ENCODE results near the gene LEKR1. TPM values are rescaled to one million over a fixed set of nuclear protein-coding genes. Genes with fewer than 3 reads are reported as not detected.
"Not testable (repeated sequence)": the region's sequence is repeated elsewhere in the genome, so short reads cannot be mapped to it uniquely, and the experiment has no call there.

LEKR1 gene
- total and polyA plus RNA-seq, 7 donors: 0.12 to 0.79 (median 0.32) TPM; not detected in 2

- no peak for ATAC-seq
- no peak for DNase-seq
- no peak for TF ChIP-seq CTCF (IDR thresholded peaks at IDR 0.05)
- Histone ChIP-seq H3K27ac (no peak overlapping the region), H3K4me1 (peaks cover 6% of the 10 kb centered on the region), H3K4me3 (no peak overlapping the region), H3K9me3 (no peaks in the 10 kb centered on the region), H3K36me3 (ENCODE audit: insufficient read depth in 1 of 2, low read depth in 1 of 2) (no peaks in the 10 kb centered on the region), H3K27me3 (ENCODE audit: insufficient read depth in 3 of 3, low read length in 2 of 3) (no peaks in the 10 kb centered on the region)
- intact Hi-C loops (cut with DNase I): no loop called here
These were observed 5.5 kb upstream of the LEKR1 start for GRCh38 chr3:156820692-156821080.

- H3K9me3 ChIP-seq; H3K4me1 ChIP-seq; H3K27me3 ChIP-seq (ENCODE audit: insufficient read depth in 3 of 3, low read length in 2 of 3); ATAC-seq; H3K36me3 ChIP-seq (ENCODE audit: insufficient read depth in 1 of 2, low read depth in 1 of 2); DNase-seq; H3K4me3 ChIP-seq; H3K27ac ChIP-seq; intact Hi-C loops (cut with DNase I): not testable (repeated sequence)
- 94 to 95% (median 94%) methylated on average over 15 to 32 of the region's 32 CpGs for WGBS, 3 donors
These were observed 3.4 kb upstream of the LEKR1 start for GRCh38 chr3:156822626-156823260.

GRCh38 chr3:156825795-156826143 lies 384 bp upstream of the LEKR1 start:
- intact Hi-C loops (cut with DNase I): loop anchor here in 1 of 2 donors (1.0 to 5.0 kb wide), 2 partner anchors 8 to 307 kb away; no protein-coding TSS in a partner anchor
- ATAC-seq (peak; percentile 62 to 78 (median 74)), DNase-seq (no peak)
- H3K27me3 ChIP-seq (ENCODE audit: insufficient read depth in 3 of 3, low read length in 2 of 3): no peaks in the 10 kb centered on the region
- H3K36me3 ChIP-seq (ENCODE audit: insufficient read depth in 1 of 2, low read depth in 1 of 2): no peaks in the 10 kb centered on the region
- WGBS, 3 donors: 3 to 7% (median 4%) methylated on average over 8 of the region's 8 CpGs
- H3K4me1 ChIP-seq: peaks cover 5% of the 10 kb centered on the region
- no peaks in the 10 kb centered on the region for H3K9me3 ChIP-seq
- H3K4me3 ChIP-seq: peak overlapping the region; percentile 93
- no peak for TF ChIP-seq CTCF (IDR thresholded peaks at IDR 0.05)
- peak overlapping the region; percentile 89 for H3K27ac ChIP-seq

GRCh38 chr3:156826896-156827882 lies 1.0 kb downstream of the LEKR1 start:
- WGBS, 3 donors: 43 to 50% (median 48%) methylated on average over 16 of the region's 16 CpGs
- TF ChIP-seq CTCF (IDR thresholded peaks at IDR 0.05): no peak
- intact Hi-C loops (cut with DNase I): loop anchor here in 1 of 2 donors (1.0 to 5.0 kb wide), 2 partner anchors 10 to 305 kb away; no protein-coding TSS in a partner anchor
- peaks cover 5% of the 10 kb centered on the region for H3K4me1 ChIP-seq
- no peaks in the 10 kb centered on the region for H3K9me3 ChIP-seq
- ATAC-seq: no peak
- DNase-seq: no peak
- peaks cover 0 to 2% of the 10 kb centered on the region in 2 donors for H3K36me3 ChIP-seq (ENCODE audit: insufficient read depth in 1 of 2, low read depth in 1 of 2)
- no peaks in the 10 kb centered on the region for H3K27me3 ChIP-seq (ENCODE audit: insufficient read depth in 3 of 3, low read length in 2 of 3)
- H3K4me3 ChIP-seq: peak overlapping the region; percentile 93
- peak overlapping the region; percentile 89 for H3K27ac ChIP-seq

GRCh38 chr3:156831006-156831405 lies 4.9 kb downstream of the LEKR1 start:
- DNase-seq (no peak), ATAC-seq (no peak)
- intact Hi-C loops (cut with DNase I): no loop called here
- Histone ChIP-seq H3K9me3 (no peaks in the 10 kb centered on the region), H3K27me3 (ENCODE audit: insufficient read depth in 3 of 3, low read length in 2 of 3) (no peaks in the 10 kb centered on the region), H3K27ac (no peak overlapping the region), H3K36me3 (ENCODE audit: insufficient read depth in 1 of 2, low read depth in 1 of 2) (peaks cover 0 to 2% of the 10 kb centered on the region in 2 donors), H3K4me3 (no peak overlapping the region), H3K4me1 (peaks cover 5% of the 10 kb centered on the region)
- WGBS, 3 donors: 84 to 85% (median 85%) methylated on average over 3 of the region's 3 CpGs
- no peak for TF ChIP-seq CTCF (IDR thresholded peaks at IDR 0.05)

All from psoas muscle (tissue), 8 donors.